ENCODE results near the gene KIAA1671.

GRCh38 chr22:25156736-25157135 lies 204.2 kb downstream of the KIAA1671 start:
- TF ChIP-seq EP300 (IDR thresholded peaks at IDR 0.05) (no peak), CTCF (IDR thresholded peaks at IDR 0.05) (no peak), POLR2AphosphoS5 (IDR thresholded peaks at IDR 0.05) (no peak)

Measured in esophagus muscularis mucosa (tissue), 4 donors.